Measurements from ENCODE around the gene LBR.
"Not testable (repeated sequence)": the region's sequence is repeated elsewhere in the genome, so short reads cannot be mapped to it uniquely, and the experiment has no call there.

Gene LBR

GRCh38 chr1:225418598-225418997 lies 9.2 kb downstream of the LBR start:
- no peak for DNase-seq

GRCh38 chr1:225418059-225418458 lies 9.8 kb downstream of the LBR start:
- DNase-seq, result no peak

- no peak for DNase-seq
Measured at GRCh38 chr1:225415967-225416745, 11.7 kb downstream of the LBR start.

- DNase-seq, result no peak
Measured at GRCh38 chr1:225415307-225415706, 12.5 kb downstream of the LBR start.

GRCh38 chr1:225413708-225414375 lies 14.0 kb downstream of the LBR start:
- no peak for DNase-seq

GRCh38 chr1:225412803-225413351 lies 15.0 kb downstream of the LBR start:
- no peak for DNase-seq

- no peak for DNase-seq
Measured at GRCh38 chr1:225412321-225412720, 15.5 kb downstream of the LBR start.

GRCh38 chr1:225410036-225410435 lies 17.8 kb downstream of the LBR start:
- DNase-seq, result no peak

GRCh38 chr1:225409051-225409450 lies 18.8 kb downstream of the LBR start:
- DNase-seq, result no peak

- no peak for DNase-seq
Measured at GRCh38 chr1:225408249-225408648, 19.6 kb downstream of the LBR start.

GRCh38 chr1:225407755-225408154 lies 20.1 kb downstream of the LBR start:
- DNase-seq, result no peak

- no peak for DNase-seq
Measured at GRCh38 chr1:225406976-225407725, 20.7 kb downstream of the LBR start.

GRCh38 chr1:225400968-225401367 lies 26.9 kb downstream of the LBR start:
- no peak for DNase-seq

- no peak for DNase-seq
Measured at GRCh38 chr1:225396357-225396756, 31.5 kb downstream of the LBR start.

- DNase-seq, result no peak
Measured at GRCh38 chr1:225389843-225390242, 38.0 kb downstream of the LBR start.

GRCh38 chr1:225388372-225388771 lies 39.5 kb downstream of the LBR start:
- no peak for DNase-seq

GRCh38 chr1:225386860-225387259 lies 41.0 kb downstream of the LBR start:
- not testable (repeated sequence) for DNase-seq

GRCh38 chr1:225380691-225381090 lies 47.1 kb downstream of the LBR start:
- no peak for DNase-seq

- DNase-seq, result no peak
Measured at GRCh38 chr1:225378880-225379279, 49.0 kb downstream of the LBR start.

GRCh38 chr1:225374996-225375395 lies 52.8 kb downstream of the LBR start:
- DNase-seq, result no peak

- no peak for DNase-seq
Measured at GRCh38 chr1:225373155-225373554, 54.7 kb downstream of the LBR start.

- DNase-seq, result no peak
Measured at GRCh38 chr1:225371366-225372010, 56.4 kb downstream of the LBR start.

- DNase-seq, result no peak
Measured at GRCh38 chr1:225368036-225368552, 59.7 kb downstream of the LBR start.

Data from NCI-H1930 (cell line).